Measurements from ENCODE around the gene RAB35.

RAB35 gene

GRCh38 chr12:120081641-120082040 lies 34.9 kb downstream of the RAB35 start:
- DNase-seq: no peak

- DNase-seq: no peak
Observed at GRCh38 chr12:120079411-120080400, 36.8 kb downstream of the RAB35 start.

DNA sequence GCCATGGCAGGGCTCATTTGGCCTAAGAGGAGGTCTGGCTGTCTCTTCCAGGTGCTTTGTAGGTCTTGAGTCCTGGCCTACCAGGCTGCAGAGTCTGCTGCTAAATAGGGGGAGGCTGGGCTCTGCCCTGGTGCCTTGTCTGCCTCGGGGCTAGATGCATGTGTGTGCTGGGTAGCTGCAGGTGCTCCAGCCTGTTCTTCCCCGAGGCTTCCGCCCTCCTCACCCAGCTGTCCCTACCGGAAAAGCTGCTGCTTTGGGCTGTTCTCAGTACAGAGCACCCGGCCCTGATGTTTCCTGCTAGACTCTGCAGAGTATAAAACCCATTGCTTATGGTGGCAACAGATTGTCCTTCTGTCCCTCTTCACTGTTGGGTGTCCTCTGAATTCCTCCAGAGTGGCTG lies 37.7 kb downstream of the RAB35 start:
- DNase-seq: no peak

DNA sequence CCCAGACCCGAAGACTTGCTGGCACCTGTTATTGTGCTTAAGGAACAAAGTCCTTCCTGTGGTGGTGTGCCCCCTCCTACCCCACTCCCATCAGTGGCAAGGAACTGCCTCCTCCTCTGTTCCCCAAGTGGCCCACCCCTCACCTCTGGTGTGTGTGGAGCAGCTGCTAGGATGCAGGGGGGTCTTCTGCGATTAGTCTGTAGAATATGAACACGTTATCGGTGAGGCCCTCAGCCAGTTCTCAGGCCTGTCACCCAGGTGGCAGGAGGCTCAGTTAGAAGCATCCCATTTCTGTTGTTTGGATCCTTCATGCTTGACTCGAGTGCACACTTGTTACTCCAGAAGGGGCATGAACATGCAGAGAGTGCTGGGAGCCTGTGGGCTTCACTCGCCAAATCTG lies 39.3 kb downstream of the RAB35 start:
- DNase-seq: no peak

DNA sequence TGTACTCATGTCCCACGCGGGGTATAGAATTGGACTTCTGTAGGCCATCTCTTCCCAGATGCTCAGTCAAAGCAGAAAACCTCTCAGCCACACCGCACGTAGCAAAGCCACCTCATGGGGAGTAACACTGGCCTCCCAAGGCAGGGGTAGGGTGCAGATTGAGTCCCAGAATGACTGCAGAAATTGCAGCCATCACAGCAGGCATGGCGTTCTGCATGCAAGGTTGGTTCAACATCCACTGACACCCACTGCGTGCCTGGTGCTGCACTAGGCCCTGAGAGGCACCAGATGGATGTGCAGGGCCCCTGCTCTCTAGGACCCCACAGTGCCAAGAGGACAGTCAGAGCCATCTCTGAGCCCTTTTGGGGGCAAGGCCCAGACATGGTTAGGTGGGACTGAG lies 39.9 kb downstream of the RAB35 start:
- no peak for DNase-seq

DNA sequence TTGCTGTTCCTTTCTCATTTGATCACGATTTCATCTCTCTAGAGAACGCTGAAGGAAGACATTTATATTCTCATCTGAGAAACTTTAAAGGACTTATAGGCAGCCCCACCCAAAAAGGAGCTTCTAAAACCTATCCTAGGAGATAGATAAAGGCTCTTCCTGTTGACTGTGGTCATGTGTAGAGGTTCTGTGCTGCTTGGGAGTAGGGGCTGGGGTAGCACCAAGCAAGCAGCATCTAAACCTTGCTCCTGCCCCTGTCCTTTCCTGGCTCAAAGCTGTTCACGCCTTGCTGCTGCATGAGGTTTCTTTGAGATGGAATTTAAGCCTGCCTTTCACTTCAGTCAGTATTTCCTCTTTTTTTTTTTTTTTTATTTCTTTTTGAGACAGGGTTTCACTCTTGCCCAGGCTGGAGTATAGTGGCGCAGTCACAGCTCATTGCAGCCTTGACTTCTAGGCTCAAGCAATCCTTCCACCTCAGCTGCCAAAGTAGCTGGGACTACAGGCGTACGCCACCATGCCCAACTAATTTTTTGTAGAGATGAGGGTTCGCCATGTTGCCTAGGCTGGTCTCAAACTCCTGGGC lies 41.4 kb downstream of the RAB35 start:
- no peak for DNase-seq

DNA sequence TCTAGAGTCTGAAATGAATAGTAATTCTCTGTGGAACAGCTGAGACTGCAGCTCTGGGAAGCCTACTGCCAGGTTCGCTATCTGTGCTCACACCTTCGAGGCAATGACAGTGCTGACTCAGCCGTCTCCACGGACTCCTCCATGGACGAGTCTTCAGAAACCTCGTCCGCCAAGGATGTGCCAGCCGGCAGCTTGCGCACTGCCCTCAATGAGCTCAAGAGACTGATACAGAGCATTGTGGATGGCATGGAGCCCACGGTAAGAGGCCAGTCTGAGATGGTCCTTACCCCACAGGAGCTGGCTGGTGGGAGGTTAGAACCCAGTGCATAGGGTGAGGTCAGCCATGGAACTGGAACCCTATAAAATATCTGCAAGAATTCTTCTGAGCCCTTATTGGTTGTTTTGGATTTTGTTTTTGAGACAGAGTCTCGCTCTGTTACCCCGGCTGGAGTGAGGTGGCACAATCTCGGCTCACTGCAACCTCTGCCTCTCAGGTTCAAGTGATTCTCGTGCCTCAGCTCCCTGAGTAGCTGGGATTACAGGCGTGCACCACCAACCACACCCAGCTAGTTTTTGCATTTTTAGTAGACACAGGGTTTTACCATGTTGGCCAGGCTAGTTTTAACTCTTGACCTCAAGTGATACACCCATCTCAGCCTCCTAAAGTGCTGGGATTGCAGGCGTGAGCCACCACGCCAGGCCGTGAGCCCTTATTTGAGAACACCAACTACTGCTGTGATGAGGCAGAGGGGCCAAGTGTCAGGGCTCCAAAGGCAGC lies 43.9 kb downstream of the RAB35 start:
- no peak for DNase-seq

- DNase-seq: no peak
Observed at GRCh38 chr12:120071493-120072020, 45.0 kb downstream of the RAB35 start.

DNA sequence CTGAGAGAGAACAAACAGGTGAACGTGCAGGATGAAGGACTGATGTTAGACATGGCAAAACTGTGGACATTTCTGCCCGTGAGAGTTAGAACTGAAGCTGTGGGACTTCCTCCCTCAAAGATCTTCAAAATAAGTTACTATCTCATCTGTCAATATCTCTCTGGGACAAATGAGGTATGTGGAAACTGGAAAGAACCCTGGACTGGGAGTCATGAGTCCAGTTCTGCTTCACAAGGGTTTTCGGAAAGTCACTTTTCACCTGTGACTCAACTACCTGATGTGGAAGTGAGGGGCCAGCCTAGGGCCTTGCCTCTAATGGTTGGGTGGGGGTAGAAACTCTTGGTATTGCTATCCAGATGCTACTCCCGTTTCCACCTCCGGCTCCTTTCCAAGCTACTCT lies 47.3 kb downstream of the RAB35 start:
- DNase-seq: no peak

DNA sequence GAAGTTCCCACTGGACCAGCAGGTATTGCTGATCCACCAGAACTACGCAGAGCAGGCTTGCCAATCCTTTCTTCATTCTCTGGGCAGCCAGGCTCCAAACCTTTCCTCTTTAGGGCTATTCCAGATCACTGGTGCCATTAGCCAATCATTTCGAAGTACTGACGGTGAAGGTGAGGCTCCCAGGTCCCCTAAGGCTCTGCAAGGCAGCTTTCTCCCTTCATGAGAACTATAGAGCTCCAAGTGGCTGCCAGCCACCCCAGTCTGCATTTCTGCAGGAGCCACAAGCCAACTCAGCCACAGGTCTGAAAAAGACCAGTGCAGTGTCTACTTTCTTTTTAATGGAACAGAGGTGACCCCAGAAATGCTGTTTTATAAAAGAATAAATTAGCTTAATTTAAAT lies 48.7 kb downstream of the RAB35 start:
- no peak for DNase-seq

DNA sequence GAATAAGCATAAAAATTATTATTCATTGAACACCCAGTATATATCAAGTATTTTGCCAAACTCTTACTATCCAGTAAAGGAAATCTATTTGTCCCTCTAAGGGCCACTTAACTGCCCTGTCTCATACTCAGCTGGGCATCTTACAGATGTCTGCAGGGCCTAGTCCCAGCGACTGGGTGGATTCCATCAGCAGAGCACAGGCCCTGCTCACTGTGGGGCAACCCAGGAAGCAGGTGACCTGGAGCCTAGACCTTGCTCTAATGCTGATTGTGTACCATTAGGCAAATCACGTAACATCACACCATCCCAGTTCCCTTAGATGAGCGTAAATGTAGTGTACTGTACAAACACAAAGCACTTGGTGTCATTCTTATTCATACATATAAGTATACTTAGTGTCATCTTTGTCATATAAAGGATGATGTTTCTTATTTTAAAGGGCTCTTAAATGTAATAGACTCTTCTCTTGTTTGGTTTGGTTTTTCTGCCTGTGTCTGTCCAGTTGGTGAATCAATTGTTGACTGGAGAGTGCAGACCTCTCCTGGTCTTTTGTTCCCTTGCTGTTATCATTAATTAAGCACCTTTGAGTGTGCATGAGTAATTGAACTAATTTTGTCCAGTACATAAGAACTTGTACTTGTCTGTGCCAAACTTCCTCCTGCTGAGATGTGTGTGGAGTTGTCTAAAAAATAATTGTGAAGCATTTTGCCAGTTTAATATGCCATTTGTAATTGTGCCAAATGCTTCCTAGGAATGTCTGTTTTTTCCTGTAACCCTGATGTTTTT lies 49.3 kb downstream of the RAB35 start:
- DNase-seq: peak; percentile 96

DNA sequence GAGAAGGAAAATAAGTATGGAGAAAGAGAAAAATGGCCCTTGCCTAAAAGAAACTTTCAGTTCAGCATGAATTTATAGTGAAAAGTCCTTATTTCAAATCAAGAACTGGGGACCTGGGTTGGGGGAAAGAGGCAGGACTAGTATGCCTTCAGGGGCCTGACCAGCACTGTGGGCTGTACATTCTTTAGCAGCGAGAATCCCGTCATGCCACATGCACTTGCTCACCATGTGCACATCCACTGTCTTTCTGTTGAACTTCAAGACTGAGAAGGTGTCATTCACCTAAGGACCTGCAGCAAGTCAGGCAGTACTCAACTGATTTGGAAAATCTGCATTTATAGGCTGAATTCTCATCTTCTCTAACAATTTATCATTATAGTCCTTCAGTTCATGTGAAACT lies 50.2 kb downstream of the RAB35 start:
- no peak for DNase-seq

- DNase-seq: no peak
Observed at GRCh38 chr12:120065472-120065871, 51.1 kb downstream of the RAB35 start.

DNA sequence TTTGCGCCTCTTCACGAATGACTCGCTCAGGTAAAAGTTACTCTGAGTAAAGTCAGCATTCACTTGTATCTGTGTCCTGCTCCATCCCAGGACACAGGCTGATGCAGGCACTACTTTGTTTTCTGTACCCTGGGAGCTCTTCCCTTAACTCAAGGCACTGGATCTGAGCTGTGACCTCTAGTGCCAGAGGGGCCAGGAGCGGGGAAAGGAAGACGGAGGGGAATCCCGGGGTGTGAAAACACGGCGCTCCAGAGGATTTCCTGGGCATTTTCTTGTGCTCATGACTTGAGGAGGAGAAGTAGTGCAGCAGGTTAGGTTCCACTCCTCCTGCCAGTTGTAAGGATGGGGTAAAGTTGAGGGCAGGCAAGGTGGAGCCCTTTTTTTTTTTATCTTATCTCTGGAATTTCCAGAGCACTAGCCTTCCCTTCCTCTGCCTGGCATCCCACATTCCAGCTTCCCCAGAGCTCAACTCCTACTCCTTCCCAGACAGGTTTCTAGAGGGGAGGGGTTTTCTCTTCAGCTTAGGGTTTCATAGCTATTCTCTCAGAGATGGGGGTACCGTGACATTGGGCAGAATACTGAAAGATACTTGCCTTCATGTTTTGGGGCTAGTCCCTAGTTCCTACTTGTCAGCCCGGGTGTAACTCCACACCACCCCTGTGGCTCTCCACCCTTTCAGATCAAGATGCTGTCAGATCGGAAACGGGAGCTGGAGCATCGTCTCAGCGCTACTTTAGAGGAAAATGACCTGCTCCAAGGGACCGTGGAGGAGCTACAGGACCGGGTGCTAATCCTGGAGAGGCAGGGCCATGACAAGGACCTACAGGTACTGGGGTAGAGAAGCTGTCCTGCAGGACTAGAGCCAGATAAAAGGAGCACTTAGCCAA lies 52.3 kb downstream of the RAB35 start:
- no peak for DNase-seq

GRCh38 chr12:120062976-120063579 lies 53.5 kb downstream of the RAB35 start:
- DNase-seq: no peak

DNA sequence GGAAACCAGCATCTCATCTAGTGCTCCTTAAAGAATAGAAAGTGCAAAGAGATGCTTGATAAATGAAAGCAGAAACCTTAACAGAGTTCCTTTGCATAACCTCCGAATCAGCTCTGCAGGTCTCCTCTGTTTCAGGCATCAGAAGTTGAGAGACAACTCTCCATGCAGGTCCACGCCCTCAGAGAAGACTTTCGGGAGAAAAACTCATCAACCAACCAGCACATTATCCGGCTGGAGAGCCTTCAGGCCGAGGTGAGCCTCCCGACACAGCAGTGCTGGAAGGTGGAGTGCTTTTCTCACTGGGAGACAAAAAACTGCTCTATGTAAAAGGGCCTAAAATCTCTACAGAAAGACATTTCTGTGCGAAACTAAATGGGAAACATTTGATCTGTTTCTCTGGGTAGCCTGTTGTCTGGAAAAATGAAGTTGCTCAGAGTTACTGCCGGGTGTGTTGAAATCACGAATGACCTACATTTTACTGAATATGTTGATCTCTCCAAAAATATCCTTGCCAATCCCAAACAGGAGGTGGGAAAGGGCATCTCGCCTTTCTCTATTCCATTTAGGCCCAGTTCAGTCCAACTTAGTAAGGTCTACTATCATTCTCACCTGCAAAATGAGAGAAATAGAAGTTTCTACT lies 54.9 kb downstream of the RAB35 start:
- no peak for DNase-seq

GRCh38 chr12:120060717-120061116 lies 55.8 kb downstream of the RAB35 start:
- no peak for DNase-seq

- no peak for DNase-seq
Observed at GRCh38 chr12:120060196-120060595, 56.4 kb downstream of the RAB35 start.

- no peak for DNase-seq
Observed at GRCh38 chr12:120056739-120057138, 59.8 kb downstream of the RAB35 start.

DNA sequence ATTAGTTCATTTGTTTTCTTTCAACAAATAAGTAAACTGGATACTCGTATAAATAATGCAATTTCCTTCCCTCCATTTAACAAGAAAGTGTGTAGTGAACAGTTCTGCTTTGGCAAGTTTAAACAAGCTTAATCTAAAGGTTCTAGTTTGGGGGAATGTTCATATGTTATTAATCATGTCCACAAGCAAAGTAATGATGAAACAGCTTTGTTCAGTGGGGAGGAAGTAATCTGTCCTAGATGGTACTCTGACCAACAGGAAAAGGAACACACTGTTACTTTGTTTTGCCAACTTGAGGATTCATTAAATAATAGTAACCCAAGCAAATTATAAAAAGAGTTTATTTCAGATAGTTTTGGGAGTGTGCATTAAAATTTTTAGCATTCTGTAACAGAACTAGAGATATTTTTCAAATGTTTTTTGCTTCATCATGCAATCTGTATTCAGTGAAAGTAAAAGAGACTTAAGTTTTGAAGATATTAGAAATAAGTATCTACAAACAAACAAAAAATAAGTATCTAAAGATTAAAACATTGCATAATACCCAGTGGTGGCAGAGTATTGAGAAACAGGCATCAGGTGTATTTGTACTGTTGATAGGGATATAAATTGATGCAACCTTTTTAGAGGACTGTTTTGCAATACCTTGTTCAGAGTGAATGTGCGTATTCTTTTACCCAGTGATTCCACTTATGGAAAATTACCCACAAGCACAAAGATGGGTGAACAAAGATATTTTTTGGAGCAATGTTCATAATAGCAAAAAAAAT lies 61.1 kb downstream of the RAB35 start:
- DNase-seq: no peak
